WERI-Rb-1 (cell line): ENCODE data around the gene CAPS.

Experiments
- DNase-seq: peaks from one replicate; pipeline ENCODE4 v3.0.0-alpha.2; 2020
- H3K27ac ChIP-seq: fragments of 250-450 bp; sonication (Bioruptor Pico); 2 replicates; pipeline ENCODE4 v1.5.1; 2020; ENCODE audit warnings: mild to moderate bottlenecking, moderate library complexity
- H3K27me3 ChIP-seq: fragments of 250-450 bp; sonication (Bioruptor Pico); 2 replicates; pipeline ENCODE4 v1.5.1; 2021; ENCODE audit warnings: mild to moderate bottlenecking, low read depth, moderate library complexity; ENCODE audit not compliant: insufficient read depth, severe bottlenecking
- H3K36me3 ChIP-seq: fragments of 250-450 bp; sonication (Bioruptor Pico); 2 replicates; pipeline ENCODE4 v1.5.1; 2020; ENCODE audit warnings: mild to moderate bottlenecking, moderate library complexity
- H3K4me3 ChIP-seq: 2 replicates; pipeline ENCODE4 v1.5.1; 2011; ENCODE audit warnings: low read depth, mild to moderate bottlenecking, control low read depth, low read length
- H3K9me3 ChIP-seq: fragments of 250-450 bp; sonication (Bioruptor Pico); 2 replicates; pipeline ENCODE4 v1.5.1; 2021; ENCODE audit warnings: mild to moderate bottlenecking, moderate library complexity; ENCODE audit not compliant: severe bottlenecking
- TF ChIP-seq, protein P1 (sequence below): IDR thresholded peaks from 2 replicates; pipeline ENCODE4 v1.5.1; 2011; ENCODE audit warnings: low read depth, mild to moderate bottlenecking, control low read depth, inconsistent platforms, low read length

Gene CAPS

GRCh38 chr19:5933391-5934068, 19.5 kb downstream of the CAPS start:
- Histone ChIP-seq H3K9me3 (no peaks in the 10 kb centered on the region), H3K27ac (peak overlapping the region; percentile 78), H3K4me3 (no peak overlapping the region), H3K36me3 (peaks cover 61% of the 10 kb centered on the region), H3K27me3 (no peaks in the 10 kb centered on the region)
- no peak for DNase-seq
- TF ChIP-seq, protein P1, sequence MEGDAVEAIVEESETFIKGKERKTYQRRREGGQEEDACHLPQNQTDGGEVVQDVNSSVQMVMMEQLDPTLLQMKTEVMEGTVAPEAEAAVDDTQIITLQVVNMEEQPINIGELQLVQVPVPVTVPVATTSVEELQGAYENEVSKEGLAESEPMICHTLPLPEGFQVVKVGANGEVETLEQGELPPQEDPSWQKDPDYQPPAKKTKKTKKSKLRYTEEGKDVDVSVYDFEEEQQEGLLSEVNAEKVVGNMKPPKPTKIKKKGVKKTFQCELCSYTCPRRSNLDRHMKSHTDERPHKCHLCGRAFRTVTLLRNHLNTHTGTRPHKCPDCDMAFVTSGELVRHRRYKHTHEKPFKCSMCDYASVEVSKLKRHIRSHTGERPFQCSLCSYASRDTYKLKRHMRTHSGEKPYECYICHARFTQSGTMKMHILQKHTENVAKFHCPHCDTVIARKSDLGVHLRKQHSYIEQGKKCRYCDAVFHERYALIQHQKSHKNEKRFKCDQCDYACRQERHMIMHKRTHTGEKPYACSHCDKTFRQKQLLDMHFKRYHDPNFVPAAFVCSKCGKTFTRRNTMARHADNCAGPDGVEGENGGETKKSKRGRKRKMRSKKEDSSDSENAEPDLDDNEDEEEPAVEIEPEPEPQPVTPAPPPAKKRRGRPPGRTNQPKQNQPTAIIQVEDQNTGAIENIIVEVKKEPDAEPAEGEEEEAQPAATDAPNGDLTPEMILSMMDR, result no peak

- H3K27ac ChIP-seq, result no peak overlapping the region
- no peaks in the 10 kb centered on the region for H3K27me3 ChIP-seq
- H3K36me3 ChIP-seq, result peaks cover 58% of the 10 kb centered on the region
- no peak for DNase-seq
- TF ChIP-seq, protein P1, result no peak
- H3K9me3 ChIP-seq, result no peaks in the 10 kb centered on the region
- no peak overlapping the region for H3K4me3 ChIP-seq
Observed at GRCh38 chr19:5934069-5934401, 20.0 kb downstream of the CAPS start.

DNA sequence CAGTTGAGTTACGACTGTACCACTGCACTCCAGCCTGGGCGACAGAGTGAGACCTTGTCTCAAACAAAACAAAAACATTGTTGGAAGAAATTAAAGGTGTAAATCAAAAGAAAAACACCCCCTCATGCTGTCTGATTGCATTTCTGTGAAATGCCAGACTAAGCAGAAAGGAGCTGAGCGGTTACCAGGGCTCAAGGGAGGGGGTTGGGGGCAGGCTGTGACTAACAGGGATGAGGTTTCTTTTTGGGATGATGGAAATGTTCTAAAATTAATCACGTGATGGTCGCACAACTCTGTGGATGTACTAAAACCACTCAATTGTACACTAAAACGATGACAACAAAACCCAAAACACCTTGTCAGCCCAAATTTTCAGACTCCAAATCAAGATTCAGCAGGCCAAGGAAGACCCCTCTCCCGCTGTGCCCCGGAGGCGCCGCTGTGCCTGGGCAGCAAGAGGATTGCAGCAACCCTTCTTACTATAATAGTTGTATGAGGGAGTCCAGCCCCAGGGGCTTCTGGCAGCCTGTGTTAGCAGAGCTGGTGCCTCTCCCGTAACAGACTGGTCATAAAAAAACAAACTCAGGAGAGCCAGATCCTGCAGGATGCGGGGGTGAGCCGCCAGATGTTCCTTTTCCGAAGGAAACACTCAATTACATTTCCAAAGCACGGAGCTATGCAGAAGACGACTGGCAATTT, 20.9 kb downstream of the CAPS start:
- Histone ChIP-seq H3K4me3 (no peak overlapping the region), H3K27ac (no peak overlapping the region), H3K9me3 (no peaks in the 10 kb centered on the region), H3K27me3 (no peaks in the 10 kb centered on the region), H3K36me3 (peaks cover 56% of the 10 kb centered on the region)
- TF ChIP-seq, protein P1, result no peak
- DNase-seq, result no peak

DNA sequence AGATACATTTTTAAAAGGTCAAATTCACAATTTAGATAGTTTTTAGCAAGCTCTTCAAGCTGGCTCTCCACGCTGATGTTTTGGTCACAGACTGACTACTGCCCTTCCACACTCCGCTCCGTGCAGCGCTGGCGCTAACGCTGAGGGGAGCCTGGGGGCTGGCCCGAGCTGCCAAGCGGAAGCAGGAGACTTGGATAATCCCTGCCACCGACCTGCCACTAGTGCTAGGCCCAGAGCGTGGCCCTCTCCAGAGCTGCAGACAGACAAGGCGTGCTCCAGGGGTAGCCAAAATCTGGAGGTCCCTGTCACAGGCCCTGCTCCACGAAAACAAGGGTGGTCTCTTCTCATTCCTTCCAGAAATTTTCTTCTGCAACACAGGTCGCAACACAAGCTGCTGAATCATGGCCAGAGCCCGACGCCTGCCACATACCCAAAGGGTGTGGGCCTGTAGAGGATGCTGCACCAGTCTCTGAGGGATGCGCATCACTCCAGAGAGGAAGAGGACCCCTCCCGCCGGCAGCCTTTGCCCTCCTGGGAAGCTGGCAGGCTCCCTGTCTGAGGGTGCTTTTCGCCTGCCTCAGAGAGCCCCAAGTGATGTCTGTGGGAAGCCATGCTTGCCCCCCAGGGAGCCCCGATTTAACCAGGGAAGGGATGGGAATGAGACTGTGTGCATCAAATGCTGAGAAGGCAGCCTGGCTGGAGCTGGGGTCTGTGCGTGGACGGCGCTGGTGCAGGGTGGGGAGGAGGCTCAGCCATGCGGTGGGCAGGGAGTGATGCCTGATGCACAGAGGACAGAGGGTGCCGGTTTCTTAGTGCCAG, 21.6 kb downstream of the CAPS start:
- H3K9me3 ChIP-seq, result no peaks in the 10 kb centered on the region
- H3K4me3 ChIP-seq, result no peak overlapping the region
- no peaks in the 10 kb centered on the region for H3K27me3 ChIP-seq
- DNase-seq, result peak; percentile 42
- H3K36me3 ChIP-seq, result peaks cover 56% of the 10 kb centered on the region
- TF ChIP-seq, protein P1, result no peak
- no peak overlapping the region for H3K27ac ChIP-seq

DNA sequence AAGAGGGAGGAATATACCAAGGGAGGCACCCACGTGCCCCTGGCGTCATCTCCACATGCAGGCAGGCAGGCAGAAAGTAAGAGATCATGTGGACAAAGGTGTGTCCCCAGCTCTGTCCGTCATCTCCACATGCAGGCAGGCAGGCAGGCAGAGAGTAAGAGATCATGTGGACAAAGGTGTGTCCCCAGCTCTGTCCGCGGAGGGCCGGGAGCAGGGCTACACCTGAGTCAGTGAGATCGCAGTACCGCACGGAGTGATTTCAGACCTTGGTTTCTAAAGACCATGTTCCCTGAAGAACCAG, 22.2 kb downstream of the CAPS start:
- DNase-seq, result no peak
- TF ChIP-seq, protein P1, result no peak
- H3K4me3 ChIP-seq, result no peak overlapping the region
- H3K9me3 ChIP-seq, result no peaks in the 10 kb centered on the region
- no peaks in the 10 kb centered on the region for H3K27me3 ChIP-seq
- no peak overlapping the region for H3K27ac ChIP-seq
- peaks cover 56% of the 10 kb centered on the region for H3K36me3 ChIP-seq
